ENCODE measurements around the gene MYT1.
"Not testable (repeated sequence)": the region's sequence is repeated elsewhere in the genome, so short reads cannot be mapped to it uniquely, and the experiment has no call there.

Gene MYT1

DNA sequence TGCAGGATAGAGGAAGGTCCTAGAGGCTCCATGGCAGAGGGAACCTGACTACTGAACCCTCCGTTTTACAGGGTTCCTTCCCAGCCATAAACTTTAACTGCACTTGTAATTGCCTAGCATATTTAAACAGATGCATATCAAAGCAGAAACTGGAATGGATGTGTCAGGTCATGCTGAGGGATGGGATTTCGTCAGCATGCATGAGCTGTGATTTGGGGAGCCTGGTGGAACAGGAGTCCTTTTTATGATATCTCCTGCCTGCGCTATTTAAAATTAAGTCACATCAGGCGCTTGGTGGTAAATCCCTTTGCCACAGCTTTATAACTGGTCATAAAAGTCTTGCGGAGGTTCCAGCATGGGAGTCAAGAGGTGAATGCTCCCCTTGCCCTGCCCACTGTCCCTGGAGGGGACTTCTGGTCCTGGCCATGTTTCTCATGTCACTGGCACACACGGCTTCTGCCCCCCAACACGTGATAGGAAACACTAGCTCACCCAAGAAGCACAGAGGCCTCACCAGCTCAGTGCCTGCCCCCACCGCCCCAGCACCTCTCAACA is 65.3 kb downstream of the MYT1 start:
- no peak for DNase-seq (ENCODE audit: low read depth in 2 of 2)

DNA sequence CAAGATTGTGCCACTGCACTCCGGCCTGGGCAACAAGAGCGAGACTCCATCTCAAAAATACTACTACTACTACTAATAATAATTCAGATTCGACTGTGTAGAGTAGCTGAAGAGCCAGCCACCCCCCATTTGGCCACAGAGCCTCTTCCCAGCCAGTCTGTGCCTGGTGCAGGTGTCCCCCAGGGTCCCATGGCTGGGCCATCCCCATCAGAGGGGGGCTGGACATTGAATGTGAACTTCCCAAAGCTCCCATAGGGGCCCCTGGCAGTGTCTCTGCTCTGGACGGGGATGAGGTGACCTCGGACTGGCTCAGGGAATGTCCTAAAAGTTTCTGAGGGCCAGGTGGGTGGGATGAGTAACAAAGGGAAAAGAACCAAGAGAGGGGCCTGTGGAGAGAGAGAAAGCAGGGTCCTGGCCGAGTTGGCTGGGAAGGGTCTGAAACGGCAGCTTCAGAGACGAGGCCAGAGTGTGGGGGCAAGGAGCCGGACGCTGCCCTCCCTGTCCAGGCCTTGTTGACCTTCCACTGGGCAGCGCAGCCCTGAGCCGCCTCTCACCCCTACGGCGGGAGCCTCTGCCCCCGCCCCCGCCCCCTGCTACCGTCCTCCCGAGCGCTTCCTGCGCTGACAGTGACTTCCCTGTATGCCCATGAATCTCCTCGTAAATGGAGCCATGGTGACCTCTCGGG is 66.4 kb downstream of the MYT1 start:
- DNase-seq (ENCODE audit: low read depth in 2 of 2): no peak

DNA sequence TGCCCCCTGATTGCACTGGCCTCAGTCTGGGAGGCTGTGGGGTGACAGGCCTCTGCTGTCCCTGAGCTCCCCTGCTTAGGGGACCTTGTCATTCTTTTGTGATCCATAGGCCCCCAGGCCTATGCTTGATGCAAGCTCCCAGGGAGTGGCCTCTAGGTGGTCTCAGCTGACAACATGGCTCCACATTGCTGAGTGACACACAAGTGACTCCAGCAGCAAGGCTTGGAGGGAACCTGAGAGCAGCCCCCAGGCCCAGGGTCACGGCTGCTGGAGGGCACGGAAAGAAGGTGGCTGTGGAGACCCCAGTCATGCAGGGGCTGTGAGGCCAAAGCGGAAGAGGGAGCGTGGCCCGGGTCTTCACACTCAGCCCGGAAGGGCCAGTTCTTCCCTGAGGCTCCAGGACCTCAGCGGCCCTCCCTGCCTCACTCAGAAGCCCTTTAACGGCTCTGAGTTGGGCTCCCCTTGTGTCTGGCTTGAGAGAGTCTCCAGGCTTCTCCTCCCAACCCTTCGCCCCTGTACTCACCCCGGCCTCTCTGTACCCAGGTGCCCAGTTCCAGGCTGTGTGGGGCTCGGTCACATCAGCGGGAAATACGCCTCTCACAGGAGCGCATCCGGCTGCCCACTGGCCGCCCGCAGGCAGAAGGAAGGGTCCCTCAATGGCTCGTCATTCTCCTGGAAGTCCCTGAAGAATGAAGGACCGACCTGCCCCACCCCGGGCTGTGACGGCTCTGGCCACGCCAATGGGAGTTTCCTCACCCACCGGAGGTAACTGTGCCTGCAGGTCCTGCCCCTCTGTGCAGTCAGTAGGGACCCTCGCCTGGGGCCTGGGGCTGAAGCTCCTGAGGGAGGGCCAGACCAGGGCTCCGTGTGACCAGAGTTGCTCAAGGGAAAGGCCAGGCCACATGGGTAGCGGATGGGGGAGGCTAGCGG is 67.6 kb downstream of the MYT1 start:
- DNase-seq (ENCODE audit: low read depth in 2 of 2): no peak

DNA sequence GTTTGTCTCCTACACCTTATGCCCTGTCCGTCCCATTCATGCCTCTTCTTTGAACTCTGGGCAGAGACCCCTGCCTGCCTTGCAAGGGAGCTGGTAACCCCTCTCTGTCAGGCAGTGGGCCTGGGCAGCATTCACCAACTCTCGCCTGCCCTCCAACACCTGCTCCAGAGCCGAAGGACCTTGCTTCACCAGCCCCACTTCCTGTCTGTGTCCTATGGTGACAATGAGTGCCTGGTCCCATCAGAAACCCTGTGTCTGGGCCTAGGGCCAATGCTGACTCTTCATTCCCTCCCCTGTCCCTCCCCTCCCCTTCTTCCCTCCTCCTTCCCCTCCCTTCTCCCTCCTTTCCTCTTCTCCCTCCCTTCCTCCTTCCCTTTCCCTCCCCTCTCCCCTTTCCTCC is 68.5 kb downstream of the MYT1 start:
- no peak for DNase-seq (ENCODE audit: low read depth in 2 of 2)

DNA sequence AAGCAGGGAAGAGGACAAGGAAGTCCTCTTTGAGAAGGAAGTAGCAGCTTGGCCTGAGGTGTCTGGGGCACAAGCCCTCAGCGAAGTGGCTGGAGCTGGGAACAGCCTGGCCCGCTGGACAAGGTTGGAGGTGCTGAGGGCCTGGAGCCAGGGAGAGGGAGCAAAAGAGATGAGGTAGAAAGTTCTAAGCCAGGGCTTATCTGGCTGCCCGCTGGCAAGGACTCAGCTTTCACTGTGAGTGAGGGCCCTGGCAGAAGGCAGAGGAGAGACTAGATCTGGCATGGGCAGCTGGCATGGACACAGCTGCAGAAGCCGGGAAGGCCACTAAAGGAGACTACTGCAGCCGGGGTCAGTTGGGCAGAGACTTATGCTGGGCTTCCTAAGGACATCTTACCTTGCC is 69.5 kb downstream of the MYT1 start:
- DNase-seq (ENCODE audit: low read depth in 2 of 2): no peak

DNA sequence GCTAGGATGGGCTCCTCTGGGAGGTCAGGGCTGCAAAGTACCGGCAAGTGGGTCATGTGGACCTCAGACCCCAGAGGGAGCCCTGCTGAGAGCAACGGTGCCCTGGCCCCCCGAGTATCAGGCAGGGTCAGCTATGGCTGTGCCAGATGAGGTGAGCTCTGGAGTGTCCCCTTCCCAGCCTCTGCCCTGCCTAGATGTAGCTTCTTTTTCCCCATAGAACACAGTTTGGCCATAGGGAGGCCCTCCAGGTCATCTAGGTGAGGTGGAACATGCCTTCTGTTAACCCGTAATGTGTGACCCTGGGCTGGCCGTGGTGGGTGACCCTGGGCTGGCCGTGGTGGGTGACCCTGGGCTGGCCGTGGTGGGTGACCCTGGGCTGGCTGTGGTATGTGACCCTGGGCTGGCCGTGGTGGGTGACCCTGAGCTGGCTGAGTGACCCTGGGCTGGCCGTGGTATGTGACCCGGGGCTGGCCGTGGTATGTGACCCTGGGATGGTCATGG is 70.1 kb downstream of the MYT1 start:
- no peak for DNase-seq (ENCODE audit: low read depth in 2 of 2)

DNA sequence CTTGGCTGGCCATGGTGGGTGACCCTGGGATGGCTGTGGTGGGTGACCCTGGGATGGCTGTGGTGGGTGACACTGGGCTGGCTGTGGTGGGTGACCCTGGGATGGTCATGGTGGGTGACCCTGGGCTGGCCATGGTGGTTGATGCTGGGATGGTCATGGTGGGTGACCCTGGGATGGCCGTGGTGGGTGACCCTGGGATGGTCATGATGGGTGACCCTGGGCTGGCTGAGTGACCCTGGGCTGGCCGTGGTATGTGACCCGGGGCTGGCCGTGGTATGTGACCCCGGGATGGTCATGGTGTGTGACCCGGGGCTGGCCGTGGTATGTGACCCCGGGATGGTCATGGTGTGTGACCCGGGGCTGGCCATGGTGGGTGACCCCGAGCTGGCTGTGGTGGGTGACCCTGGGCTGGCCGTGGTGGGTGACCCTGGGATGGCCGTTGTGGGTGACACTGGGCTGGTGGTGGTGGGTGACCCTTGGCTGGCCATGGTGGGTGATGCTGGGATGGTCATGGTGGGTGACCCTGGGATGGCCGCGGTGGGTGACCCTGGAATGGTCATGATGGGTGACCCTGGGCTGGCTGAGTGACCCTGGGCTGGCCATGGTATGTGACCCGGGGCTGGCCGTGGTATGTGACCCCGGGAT is 70.8 kb downstream of the MYT1 start:
- not testable (repeated sequence) for DNase-seq (ENCODE audit: low read depth in 2 of 2)

DNA sequence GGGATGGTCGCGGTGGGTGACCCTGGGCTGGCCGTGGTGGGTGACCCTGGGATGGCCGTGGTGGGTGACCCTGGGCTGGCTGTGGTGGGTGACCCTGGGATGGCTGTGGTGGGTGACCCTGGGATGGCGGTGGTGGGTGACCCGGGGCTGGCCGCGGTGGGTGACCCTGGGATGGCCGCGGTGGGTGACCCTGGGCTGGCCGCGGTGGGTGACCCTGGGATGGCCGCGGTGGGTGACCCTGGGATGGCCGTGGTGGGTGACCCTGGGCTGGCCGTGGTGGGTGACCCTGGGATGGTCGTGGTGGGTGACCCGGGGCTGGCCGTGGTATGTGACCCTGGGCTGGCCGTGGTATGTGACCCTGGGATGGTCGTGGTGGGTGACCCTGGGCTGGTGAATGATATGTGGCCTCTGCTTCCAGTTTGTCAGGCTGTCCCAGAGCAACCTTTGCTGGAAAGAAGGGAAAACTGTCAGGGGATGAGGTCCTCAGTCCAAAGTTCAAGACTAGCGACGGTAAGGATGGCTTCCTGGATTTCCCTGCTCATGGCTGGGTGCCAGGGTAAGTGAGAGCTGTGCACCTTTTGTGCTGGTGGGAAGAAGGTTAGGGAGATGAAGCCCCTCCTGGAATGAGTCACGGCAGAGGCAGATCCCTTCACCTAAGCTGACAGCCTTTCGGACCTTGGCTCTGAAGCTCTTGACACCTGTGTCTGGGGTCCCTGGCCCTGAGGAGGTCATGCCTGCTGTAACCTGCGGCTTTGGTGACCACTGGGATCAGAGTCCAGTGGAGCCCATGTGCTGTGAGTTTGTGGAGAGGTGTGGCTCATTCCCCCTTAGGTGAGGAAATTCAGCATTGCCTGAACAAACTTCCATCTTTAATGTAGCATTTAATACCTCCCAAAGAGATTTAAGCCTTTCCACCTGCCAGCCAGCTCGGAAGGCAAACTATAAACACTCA is 72.2 kb downstream of the MYT1 start:
- no peak for DNase-seq (ENCODE audit: low read depth in 2 of 2)

DNA sequence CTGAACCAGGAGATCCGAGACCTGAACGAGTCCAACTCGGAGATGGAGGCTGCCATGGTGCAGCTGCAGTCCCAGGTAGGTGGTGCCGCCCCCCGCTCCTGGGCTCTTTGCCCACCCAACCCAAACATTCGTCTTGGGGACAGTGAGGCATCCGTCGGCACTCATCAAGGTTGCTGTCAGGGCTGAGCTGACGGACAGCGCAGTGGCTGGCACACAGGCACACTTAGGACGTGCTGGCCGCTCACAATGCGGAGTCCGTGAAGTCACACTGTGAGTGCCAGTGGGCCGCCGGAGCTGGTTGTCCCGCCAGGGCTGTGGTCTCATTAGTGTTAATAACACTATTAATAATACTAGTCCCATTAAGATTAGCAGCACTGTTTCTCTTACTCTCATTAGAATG is 73.1 kb downstream of the MYT1 start:
- DNase-seq (ENCODE audit: low read depth in 2 of 2): no peak

DNA sequence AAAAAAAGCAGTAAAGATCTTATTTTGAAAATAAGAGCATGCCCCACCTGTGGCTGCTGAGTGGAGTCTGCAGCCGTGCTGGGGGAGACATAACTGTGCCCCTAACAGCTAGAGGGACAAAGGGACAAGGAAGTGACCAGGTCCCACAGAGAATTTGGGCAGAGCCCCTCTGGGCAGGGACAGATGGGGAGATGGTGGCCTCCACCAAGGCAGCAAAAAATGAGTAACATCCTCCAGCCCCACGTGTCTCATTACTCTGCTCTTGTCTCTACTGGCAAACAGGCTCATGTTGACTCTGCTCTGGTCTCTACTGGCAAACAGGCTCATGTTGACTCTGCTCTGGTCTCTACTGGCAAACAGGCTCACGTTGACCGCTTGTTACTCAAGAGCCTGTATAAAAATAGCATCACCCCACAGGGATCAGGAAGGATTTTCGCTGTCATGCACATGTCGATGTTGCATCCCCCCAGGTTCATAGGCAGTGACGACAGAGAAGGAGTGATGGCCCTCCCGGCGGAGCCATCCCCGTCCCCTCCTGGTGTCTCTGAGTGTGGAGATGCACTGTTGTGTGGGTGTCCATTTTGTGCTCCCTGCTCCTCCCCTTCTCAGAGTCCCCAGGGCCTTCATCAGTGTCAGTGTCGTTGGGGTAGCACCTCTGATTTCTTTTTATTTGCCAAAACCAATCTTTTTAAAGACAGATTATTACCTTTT is 74.0 kb downstream of the MYT1 start:
- no peak for DNase-seq (ENCODE audit: low read depth in 2 of 2)

DNA sequence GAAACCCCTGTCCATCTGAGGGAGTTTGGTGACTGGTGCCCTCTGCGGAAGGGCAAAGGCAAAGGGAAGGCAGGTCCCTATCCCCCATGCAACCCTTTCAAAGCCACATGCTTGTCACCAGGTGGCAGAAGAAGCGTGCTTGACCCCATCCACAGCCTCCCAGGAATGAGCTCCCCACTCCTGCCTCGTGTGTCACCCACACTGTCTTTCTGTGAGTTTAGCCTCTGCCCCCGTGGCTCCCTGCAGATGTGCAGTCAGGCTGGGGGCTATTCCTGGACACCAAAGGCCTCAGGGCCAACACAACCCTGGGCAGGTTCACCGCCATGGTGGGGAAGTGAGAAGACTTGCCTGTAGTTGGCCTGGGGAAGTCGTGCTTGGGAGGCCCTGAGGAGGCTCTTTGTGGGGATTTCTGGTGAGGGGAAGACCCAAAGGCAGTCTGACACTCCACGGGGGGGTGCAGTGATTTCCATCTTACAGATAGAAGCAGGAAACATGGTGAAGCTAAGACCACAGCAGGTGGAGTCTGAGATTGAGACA is 74.7 kb downstream of the MYT1 start:
- no peak for DNase-seq (ENCODE audit: low read depth in 2 of 2)

DNA sequence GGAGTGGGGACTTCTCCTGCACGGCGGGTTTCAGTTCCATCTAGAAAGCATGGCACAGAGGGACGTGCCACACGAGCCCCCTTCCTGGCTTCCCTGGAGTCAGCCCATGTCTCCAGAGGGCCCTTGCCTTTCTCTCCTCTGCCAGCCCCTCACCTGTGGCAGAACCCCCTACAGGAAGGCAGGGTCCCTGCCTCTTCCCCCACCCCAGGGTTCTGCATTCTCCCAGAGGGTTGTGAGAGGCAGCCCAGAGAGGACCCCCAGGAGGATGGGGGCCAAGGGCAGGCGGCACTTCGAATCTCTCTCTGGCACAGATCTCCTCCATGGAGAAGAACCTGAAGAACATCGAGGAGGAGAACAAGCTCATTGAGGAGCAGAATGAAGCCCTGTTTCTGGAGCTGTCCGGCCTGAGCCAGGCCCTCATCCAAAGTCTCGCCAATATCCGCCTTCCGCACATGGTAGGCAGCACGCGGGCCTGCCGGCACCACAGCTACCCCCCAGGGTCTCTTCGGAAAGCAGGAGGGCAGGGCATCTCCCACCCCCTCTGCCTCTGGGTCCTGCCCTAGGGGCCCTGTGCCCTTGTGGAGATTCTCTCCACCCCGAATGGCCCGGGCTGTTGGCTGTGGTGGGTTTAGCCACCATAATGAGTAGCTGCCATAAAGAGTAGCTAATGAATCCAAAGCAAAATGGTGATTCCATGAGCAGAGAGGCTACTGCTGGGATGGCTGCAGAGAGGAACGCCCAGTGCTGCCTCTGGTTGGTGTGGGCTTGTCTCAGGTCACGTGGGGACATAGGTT is 75.4 kb downstream of the MYT1 start:
- DNase-seq (ENCODE audit: low read depth in 2 of 2): no peak

DNA sequence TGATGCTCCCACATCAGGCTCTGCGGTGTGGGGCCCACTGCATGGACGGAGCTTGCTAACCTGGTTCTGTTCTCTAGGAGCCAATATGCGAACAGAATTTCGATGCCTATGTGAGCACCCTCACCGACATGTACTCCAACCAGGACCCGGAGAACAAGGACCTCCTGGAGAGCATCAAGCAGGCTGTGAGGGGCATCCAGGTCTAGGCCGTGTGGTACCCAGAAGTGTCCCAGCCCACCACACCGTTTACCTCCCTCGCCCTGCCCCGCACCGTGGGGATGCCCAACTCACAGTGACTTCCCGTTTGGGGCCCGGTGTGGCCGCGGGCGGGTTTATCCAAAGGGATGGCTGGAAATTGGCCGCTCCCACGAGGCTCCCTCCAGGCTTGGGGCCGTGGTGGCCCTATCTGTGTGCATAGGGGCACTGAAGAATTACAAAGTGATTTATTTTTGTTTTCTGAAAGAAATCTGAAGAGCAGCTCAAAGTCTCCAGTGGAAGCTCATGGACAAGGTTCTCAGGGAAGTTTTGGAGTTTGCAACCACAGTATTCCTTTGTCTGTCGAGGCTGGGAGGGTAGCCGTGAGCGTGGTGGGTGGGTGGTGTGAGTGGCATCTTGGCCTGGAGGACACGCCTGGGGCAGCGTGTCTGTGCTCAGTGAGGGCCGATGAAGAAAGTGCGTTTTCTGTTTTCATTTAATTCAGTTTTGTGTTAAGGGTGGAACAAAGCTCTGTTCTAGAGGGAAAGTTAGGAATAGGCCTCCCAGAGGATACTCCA is 76.2 kb downstream of the MYT1 start:
- DNase-seq (ENCODE audit: low read depth in 2 of 2): no peak

DNA sequence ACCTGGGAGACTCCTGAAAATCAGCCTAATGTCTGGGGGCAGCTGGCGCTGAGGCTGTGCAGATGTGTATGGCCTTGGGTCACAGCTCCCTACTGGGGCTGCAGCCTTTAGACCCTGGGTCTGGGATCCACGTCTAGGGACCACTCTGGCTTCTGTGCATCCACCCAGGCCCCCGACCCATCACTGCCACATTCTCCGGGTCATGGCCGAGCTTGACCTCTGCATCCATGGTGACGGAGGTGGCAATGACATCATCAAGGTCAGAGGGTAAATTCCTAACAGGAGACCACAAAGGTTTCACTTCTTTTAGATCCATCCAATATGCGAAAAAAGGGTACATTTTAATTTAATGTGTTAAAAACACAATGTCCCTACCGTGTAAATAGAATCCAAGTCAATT is 76.8 kb downstream of the MYT1 start:
- no peak for DNase-seq (ENCODE audit: low read depth in 2 of 2)

DNA sequence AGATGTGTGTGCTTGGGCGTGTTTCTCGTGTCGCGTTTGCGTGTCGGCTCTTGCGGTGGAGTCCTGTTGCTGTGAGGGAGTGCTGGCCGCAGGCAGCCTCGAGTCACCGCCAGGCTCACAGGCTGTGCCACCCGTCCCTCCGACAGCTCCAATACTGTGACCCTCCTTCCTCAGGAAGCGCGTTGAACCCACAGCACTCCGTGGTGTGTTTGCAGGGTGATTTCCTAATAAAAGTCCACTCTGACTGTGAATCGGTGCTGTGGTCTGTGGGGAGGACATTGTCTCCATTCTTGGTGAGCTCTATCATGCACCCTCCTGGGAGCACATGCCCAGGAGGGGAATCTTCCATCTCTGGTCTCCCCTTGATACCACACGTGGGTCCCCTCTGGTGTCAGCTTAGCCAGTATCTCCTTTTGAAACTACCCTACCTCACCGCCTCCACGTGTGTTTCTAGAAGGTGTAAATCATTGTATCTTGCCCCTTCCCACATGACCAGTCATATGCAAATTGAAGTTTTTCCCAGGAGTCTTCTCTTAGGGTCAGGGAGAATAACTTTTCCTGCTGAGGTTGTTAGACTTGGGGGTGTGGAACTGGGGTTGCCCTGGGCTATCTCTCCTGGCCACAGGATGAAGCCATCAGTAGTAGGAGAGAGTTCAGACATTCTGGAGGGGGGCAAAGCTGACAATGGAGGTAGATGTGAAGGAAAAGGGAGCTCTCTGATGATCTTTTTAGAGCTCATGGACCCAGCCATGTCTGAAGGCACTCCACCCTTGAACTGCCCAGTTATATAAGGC is 77.9 kb downstream of the MYT1 start:
- no peak for DNase-seq (ENCODE audit: low read depth in 2 of 2)

DNA sequence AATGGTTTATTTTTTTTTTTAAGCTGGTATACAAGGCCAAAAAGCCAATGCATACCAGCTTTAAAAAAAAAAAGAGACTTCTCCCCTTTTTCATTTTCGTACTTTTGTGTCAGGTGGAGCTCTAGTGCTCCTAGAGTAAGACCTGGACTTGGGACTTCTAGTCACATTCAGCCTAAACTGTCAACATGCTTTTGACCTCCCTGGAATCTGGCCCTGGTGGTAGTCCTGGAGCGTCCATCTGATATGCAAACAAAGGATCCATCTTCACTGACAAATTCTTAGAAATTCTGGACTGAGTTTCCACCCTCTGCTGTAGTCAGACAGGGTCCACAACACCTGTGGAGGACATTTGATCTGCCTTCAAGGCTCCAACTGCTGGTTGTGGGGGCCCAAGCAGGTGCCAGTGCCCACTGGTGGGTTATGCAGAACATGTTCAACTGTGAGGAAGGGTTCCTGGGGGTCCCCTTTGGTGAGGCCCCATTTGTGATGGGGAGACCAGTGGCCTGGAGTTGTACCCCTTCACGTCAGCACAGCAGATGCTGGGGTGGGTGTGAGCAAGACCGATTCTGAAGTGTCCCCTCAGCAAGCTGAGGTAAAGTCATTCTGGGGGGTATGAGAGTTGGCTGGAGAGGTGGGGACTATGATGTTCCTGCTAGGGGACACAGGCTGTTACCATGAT is 78.7 kb downstream of the MYT1 start:
- DNase-seq (ENCODE audit: low read depth in 2 of 2): no peak

DNA sequence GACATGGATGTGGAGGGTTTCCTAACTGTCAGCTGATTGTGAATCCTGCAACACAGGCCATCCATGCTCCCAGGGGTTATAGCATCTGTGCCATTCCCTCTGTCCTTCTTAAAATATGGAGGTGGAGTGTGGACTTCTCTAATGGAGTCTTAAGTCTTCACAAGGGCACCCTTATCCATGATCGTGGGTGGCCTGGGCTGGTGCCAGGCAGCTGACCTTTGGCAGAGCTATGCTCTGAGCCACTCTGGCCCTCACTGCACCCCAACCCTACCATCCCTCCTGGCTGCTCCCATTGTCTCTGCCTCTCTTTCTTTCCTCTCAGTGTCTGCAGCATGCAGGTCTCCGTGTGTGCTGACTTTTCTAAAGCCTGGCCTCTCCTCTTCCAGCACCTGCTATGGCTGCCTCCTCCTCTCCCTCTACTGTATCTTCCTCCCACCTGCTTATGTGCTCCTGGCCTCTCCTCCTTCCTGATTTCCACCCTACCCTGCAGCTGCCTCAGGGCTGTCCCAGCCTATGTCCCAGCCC is 80.1 kb downstream of the MYT1 start:
- no peak for DNase-seq (ENCODE audit: low read depth in 2 of 2)

All from stimulated activated CD8-positive, alpha-beta memory T cell treated with anti-CD3 and anti-CD28 coated beads, Interleukin-7, amount 100 ng/mL, for 4 hours (primary cell).